Left cardiac atrium (tissue), 4 donors: ENCODE data around the gene TNN. TPM values are rescaled to one million over a fixed set of nuclear protein-coding genes. Genes with fewer than 3 reads are reported as not detected.
"Not testable (repeated sequence)": the region's sequence is repeated elsewhere in the genome, so short reads cannot be mapped to it uniquely, and the experiment has no call there.

Source experiments
- ATAC-seq, 2 donors: fragments of 200-7000 bp; cut with Tn5 transposase; one replicate each; pipeline ENCODE4 v1.9.1; 2020; ENCODE audit warnings: mild to moderate bottlenecking in 2 of 2, moderate library complexity in 2 of 2
- DNase-seq: peaks from one replicate; pipeline ENCODE4 v3.0.0-alpha.2; 2020
- intact Hi-C, 2 donors: fragments of 100-400 bp; cut with DNase I; formaldehyde crosslinking; loops; one replicate each; pipeline versions ENCODE4 v1.14.1 to v1.15.1; 2022 to 2023
- total RNA-seq, 2 donors: library from RNA; stranded (reverse); fragmentation: NEBNext Ultra II Directional; extraction: Animal tissue kit (Norgen Biotek cat#: 25700); gene quantifications; one replicate each; pipeline ENCODE4 v1.2.1, GENCODE V29; 2021
- donor health status: DM: no; HTN: yes; CAD: no.
- donor health status: DM: no; HTN: yes; CAD: no; lungs with severe emphysema.
- donor health status: DM: yes; HTN: yes; CAD: no.
- donor health status: Dilated cardiomyopathy.

The TNN gene
- total RNA-seq, 2 donors from 2014 or later = 0.18 to 0.76 TPM

DNA sequence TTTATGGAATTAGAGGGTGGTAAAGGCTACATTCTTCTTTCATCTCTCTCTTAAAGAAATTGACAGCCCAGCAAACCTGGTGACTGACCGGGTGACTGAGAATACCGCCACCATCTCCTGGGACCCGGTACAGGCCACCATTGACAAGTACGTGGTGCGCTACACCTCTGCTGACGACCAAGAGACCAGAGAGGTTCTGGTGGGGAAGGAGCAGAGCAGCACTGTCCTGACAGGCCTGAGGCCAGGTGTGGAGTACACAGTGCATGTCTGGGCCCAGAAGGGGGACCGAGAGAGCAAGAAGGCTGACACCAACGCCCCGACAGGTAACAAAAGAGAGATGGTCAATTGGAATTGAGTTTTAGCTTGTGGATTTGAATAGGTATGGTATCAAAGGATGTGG, 29.7 kb downstream of the TNN start:
- ATAC-seq (no peak), DNase-seq (no peak)
- intact Hi-C loops = no loop called here

DNA sequence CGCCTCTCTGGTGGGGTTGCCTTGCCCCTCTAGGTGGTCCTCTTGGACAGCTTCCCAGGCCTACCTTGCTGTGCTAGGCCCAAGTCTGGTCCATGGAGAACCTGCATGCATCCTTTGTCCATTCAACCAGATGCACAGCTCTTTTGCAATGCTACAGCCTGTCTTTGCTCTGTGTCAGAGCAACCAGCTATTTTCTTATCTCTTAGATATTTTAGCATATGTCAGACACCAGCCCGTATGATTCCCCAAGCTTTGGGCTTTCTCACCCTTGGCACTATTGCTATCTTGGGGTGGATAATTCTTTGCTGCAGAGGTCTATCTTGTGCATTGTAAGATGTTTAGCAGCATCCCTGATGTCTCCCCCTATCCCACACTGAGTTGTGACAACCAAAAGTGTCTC, 32.3 kb downstream of the TNN start:
- intact Hi-C loops = no loop called here
- DNase-seq = no peak
- ATAC-seq = no peak

- intact Hi-C loops, DNase-seq, ATAC-seq: not testable (repeated sequence)
Measured at GRCh38 chr1:175102166-175102565, 34.5 kb downstream of the TNN start.

GRCh38 chr1:175106536-175106935, 38.9 kb downstream of the TNN start:
- intact Hi-C loops, ATAC-seq, DNase-seq: not testable (repeated sequence)

DNA sequence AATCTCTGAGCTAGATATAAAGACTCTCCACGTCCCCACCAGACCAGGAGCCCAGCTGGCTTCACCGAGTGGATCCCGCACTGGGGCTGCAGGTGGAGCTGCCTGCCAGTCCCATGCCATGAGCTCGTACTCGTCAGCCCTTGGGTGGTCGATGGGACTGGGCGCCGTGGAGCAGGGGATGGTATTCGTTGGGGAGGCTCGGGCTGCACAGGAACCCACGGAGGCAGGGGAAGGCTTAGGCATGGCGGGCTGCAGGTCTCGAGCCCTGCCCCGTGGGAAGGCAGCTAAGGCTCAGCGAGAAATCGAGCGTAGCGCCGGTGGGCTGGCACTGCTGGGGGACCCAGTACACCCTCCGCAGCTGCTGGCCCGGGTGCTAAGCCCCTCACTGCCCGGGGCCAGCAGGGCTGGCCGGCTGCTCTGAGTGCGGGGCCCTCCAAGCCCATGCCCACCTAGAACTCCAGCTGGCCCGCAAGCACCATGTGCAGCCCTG, 40.7 kb downstream of the TNN start:
- intact Hi-C loops, ATAC-seq, DNase-seq: not testable (repeated sequence)

GRCh38 chr1:175114996-175115395, 47.4 kb downstream of the TNN start:
- ATAC-seq = peak in 1 of 2 donors; percentile 89
- no peak for DNase-seq
- intact Hi-C loops = loop anchor here in 1 of 2 donors (5.0 kb wide), 1 partner anchor 78 kb away; no protein-coding TSS in a partner anchor

DNA sequence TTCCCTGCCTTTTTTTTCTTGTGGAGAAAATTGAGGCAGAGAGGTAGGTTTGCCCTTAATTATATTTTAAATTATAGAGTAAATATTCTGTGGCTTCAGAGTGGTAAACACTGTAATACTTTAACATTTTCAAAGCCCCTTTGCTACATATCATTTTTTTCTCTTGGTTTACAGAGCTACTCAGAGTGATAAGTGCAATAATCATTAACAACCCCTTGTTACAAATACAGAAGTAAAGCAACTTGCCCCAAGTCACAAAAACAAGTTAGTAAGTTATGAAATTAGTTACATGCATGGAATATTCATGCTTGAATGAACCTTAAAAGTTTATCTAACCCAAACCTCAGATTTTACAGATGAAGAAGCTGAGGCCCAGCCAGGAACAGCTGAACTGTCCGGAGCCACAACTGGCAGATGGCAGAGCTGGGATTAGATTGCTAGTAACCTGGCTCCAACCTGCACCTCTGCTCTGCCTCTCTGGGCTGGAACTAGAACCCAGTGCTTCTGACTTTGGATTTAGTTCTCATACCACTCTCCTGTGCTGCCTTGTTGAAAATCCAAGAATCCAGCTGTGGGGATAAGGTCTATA, 48.7 kb downstream of the TNN start:
- DNase-seq = no peak
- ATAC-seq = no peak
- intact Hi-C loops = loop anchor here in 1 of 2 donors (5.0 kb wide), 1 partner anchor 79 kb away; no protein-coding TSS in a partner anchor

DNA sequence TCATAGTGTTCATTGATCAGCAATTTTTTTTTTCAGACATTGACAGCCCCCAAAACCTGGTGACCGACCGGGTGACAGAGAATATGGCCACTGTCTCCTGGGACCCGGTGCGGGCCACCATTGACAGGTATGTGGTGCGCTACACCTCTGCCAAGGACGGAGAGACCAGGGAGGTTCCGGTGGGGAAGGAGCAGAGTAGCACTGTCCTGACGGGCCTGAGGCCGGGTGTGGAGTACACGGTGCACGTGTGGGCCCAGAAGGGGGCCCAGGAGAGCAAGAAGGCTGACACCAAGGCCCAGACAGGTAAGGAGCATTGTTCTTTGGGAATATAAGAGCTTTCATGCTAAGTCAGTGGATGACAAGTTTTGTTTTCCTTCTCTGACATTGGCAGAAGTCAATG, 49.3 kb downstream of the TNN start:
- DNase-seq (no peak), ATAC-seq (no peak)
- intact Hi-C loops = loop anchor here in 1 of 2 donors (5.0 kb wide), 1 partner anchor 80 kb away; no protein-coding TSS in a partner anchor

DNA sequence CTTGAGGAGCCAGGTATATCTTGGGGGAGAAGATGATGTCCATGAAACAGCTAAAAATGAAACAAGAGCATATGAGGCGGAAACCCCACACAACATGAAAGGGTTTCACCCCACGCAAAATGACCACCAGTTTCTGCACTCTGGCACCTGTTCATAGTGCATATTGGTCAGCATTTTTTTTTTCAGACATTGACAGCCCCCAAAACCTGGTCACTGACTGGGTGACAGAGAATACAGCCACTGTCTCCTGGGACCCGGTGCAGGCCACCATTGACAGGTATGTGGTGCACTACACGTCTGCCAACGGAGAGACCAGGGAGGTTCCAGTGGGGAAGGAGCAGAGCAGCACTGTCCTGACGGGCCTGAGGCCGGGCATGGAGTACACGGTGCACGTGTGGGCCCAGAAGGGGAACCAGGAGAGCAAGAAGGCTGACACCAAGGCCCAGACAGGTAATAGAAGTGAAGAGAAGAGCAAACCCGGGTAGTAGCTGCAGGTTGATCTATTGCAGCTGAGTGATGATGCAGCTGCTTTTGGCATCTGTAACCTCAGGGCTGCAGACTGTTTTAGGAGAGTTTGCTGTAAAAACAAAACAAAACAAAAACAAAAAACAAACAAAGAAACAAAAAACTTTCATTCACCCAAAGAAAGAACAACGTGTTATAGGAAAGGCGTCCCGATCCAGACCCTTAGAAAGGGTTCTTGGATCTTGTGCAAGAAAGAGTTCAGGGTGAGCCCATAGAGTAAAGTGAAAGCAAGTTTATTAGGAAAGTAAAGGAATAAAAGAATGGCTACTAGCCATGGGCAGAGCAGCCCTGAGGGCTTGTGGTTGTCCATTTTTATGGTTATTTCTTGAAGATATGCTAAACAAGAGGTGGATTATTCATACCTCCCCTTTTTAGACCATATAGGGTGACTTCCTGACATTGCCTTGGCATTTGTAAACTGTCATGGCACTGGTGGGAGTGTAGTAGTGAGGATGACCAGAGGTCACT, 51.0 kb downstream of the TNN start:
- intact Hi-C loops = loop anchor here in 1 of 2 donors (5.0 kb wide), 1 partner anchor 81 kb away; no protein-coding TSS in a partner anchor
- no peak for ATAC-seq
- DNase-seq = no peak

DNA sequence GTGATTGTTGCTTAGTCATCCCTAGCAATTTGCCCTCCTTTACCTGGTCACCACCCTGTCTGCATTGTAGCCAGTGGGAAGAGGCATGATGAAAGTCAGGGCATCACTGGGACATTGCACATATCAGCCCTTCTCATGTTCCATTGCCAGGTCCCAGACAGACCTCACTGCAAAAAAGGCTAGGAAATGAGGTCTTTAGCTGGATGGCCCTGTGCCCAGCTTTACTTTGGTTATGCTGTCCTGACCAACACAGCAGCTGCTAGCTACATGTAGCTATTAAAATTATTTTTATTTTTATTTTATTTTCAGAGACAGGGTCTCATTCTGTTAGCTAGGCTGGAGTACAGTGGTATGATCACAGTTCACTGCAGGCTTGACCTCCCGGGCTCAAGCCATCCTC, 52.9 kb downstream of the TNN start:
- intact Hi-C loops = no loop called here
- DNase-seq (no peak), ATAC-seq (no peak)

DNA sequence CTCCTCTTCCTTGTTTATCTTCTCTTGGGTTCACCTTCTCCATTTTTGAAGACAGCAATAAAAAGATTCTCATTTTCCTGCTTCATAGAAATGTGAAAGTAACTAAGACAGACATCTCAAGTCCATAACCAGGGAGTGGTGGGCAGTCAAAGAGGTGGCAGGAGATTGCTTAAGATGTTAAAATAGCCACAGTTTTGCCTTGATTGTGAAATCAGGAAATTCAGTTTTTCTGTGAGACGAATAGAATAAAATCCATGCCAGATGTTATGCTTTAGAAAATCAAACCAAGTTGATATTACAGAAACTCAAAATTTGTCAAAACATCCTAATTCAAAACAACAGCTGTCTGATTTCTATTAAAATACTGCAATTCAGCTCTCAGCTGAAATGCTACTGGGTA, 57.2 kb downstream of the TNN start:
- ATAC-seq = no peak
- intact Hi-C loops = loop anchor here in 1 of 2 donors (2.0 kb wide), 1 partner anchor 94 kb away; no protein-coding TSS in a partner anchor
- no peak for DNase-seq

- ATAC-seq (peak in 1 of 2 donors; percentile 27), DNase-seq (no peak)
- intact Hi-C loops = no loop called here
Measured at GRCh38 chr1:175126347-175126746, 58.7 kb downstream of the TNN start.

DNA sequence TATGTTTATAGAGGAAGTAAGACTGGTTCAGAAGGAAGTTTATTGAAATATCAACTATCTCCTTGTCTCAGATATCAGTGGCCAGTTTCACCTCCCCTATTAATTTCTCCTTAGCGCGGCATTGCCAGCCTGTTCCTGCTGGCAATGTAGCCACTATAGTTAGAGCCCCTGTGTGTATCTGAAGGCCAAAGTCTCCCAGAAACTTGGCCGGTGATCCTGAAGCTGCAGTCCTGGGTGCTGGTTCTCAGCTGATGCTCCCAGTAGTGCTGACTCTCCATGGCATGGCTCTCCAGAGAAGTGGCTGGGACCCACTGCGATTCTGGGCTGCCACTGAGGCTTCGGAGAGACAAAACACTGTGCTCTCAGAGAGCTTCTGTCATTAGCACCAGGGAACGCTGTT, 59.9 kb downstream of the TNN start:
- intact Hi-C loops = no loop called here
- DNase-seq = no peak
- ATAC-seq = no peak

DNA sequence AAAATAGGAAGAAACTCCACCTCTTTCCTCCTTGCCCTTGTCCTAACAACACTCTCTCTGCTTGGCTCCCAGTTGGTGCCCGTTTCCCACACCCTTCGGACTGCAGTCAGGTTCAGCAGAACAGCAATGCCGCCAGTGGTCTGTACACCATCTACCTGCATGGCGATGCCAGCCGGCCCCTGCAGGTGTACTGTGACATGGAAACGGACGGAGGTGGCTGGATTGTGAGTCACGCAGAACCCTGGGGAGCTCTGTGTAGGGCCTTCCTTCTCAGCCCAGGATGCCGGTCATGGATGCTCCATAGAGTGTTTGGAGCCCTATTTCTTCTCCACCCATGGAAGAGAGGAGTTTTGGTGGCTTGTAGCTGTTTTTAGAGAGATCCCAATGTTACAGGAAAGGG, 60.9 kb downstream of the TNN start:
- ATAC-seq (no peak), DNase-seq (no peak)
- intact Hi-C loops = no loop called here

DNA sequence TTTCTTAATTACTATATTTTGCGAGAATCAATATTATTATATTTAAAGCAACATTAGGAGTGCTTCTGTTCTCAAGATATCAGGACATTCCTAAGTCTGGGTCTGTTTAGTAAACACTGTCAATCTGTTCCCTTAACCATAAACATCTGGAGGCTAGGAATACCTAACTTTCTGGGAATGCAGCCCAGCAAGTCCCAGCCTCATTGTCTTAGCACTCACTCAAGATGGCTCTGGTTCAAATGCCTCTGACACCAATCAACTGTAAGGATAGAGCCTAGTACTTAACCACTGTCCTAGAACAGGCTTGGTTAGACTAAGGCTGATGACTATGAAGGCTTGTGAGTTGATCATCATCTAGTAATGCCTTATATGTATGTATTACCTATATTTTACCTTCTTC, 61.5 kb downstream of the TNN start:
- no peak for DNase-seq
- intact Hi-C loops = no loop called here
- peak in 1 of 2 donors; percentile 52 for ATAC-seq

- DNase-seq (no peak), ATAC-seq (no peak)
- intact Hi-C loops = no loop called here
Measured at GRCh38 chr1:175129644-175129996, 62.0 kb downstream of the TNN start.

GRCh38 chr1:175129997-175130648, 62.5 kb downstream of the TNN start:
- intact Hi-C loops = no loop called here
- no peak for DNase-seq

GRCh38 chr1:175130649-175131045, 63.0 kb downstream of the TNN start:
- no peak for DNase-seq
- ATAC-seq = no peak
- intact Hi-C loops = no loop called here

More at GRCh38 chr1:175129997-175130648, 62.5 kb downstream of the TNN start:
- peak; percentile 40 to 52 for ATAC-seq

DNA sequence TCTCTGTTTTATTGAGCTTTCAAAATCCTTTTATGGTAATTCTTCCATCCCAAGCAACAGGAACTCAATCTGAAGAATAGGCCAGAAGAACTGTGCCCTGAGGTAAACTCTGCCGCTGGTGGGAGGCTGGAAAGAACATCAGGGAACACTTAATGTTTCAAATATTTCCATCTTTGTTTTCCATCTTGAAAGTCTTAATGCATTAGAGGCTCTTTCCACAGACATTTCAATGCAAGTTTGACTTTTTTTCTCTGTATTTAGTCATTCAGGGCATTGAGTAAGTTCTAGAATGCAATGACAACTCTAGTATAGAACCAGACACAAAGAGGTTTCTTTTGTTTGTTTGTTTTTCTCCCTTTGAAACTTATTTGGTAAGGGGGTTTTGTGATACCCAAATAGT, 63.5 kb downstream of the TNN start:
- intact Hi-C loops = no loop called here
- DNase-seq = no peak
- ATAC-seq = no peak
